ELR (cell line): ENCODE data around the gene MRC1.

Experiments
- DNase-seq: peaks from one replicate; pipeline ENCODE4 v3.0.0-alpha.2; 2015; ENCODE audit warnings: low read depth

The MRC1 gene

DNA sequence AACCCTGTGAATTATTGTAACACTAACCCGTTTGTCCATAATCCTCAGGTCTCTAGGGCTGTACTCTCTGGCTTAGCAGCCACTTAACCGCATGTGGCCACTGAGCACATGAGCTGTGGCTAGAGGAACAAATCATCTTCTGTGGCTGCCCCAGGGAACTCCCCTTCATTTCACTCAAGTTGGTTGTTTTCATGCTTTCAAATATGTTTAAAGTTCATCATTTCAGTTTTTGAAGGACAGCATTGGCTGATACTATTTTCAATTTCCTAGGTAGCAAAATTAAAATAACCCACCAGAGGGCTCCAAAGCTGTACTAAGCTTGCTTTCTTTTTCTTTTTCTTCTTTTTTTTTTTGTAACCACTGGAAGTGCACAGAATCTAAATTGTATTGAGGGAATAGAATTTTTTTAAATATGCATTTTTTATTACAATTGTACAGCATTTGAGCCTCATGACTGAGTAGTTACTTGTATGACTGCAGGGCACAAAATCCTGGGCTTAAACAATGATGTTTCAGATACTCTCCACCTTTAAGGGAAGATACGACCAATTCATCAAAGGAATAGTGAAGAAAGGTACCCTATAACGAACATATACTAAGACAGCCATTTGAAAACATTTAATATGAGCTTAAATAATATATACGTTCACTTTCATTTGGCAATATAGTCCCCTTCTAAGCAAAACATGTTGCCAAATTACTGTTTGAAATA, 38.6 kb downstream of the MRC1 start:
- peak; percentile 56 for DNase-seq

DNA sequence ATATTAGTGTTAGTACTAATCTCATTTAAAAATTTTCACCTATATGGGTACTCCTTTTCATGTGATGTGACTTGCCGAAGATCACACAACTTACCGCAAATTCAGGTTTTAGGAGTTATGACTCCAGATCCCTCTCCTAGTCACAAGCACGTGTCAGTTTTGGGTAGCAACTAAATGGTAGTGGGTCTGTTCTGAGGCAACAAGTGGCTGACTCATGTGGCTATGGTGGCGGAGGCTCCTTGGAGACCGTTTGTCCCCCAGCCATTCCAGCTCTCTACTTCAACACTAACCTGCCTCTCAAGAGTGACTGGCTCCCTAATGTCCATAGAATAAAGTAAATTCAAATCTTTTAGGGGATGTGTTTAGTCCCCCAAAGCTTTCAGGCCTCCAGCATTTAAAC, 39.5 kb downstream of the MRC1 start:
- DNase-seq = no peak

DNA sequence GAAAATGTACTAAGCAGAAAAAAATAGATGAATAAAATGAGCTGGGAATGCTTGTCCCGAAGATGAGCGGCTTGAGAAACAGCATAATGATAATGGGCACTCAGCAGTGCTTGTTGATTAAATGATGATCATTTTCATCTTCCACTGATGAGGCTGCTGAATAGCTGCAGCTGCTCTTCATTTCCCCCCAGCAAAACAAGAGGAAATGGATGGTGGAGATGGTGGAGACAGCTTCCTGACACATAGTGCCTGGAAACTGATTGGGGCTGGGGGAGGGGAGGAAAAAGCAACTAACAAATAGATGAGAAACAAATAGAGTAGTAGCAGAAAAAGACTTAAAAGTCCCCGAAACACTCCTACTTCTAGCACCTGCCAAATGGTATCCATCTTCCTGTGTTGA, 41.4 kb downstream of the MRC1 start:
- DNase-seq = no peak

DNA sequence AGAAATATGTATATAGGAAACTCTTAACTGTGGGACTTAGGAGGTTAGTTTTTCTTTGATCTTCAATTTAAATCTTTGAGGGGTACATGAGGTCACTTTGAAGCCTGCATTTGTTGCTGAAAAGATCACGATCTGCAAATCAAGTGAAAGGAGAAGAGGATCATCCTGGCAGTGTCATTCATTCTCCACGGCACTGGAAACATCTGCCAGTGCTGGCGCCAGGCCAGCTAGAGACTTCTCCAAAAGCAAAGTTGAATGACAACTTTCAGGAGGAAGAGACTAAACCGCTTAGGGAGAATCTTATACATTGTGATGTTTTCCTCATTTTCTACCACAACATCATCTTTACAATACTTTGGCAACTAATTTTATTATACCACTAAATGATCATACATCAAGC, 42.5 kb downstream of the MRC1 start:
- no peak for DNase-seq

DNA sequence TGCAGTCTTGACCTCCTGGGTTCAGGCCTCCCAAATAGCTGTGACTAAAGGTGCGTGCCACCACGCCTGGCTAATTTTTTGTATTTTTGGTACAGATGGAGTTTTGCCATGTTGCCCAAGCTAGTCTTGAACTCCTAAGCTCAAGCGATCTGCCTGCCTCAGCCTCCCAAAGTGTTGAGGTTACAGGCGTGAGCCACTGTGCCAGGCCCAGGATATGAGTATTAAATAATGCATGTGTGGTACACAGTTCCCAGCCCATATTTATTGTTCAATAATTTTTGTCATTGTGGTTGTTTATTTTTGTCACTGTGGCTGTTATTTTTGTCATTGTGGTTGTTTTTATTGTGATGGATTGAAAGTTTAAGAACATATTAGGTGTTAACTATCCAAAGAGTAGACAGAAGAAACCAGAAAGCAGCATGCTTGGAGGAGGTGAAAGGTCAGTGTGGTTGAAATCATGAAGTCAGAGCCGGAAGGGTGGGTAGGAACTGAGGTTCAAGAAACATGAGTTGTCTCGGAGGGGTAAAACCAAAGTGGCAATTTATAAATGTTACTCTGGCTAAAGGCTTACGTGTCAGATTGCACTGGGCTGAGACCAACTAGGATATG, 45.0 kb downstream of the MRC1 start:
- DNase-seq = peak; percentile 9

DNA sequence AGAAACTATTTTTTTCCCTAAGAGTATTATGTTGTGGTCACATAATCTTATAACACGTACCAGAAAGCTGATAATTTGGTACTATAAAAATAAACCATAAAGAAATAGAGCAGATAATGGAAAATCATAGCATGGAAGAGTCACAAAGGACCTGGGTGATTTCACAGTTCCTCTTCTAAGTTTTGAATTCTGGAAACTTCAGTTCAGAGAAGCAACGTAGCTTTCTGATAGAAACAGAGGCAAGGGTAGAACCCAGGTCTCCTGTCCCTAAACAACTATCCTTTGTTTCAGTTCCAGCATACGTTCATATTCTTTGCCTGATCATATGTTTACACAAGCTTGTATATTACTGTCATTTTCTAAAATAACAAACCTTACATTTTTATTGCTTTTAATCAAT, 47.9 kb downstream of the MRC1 start:
- DNase-seq = no peak

DNA sequence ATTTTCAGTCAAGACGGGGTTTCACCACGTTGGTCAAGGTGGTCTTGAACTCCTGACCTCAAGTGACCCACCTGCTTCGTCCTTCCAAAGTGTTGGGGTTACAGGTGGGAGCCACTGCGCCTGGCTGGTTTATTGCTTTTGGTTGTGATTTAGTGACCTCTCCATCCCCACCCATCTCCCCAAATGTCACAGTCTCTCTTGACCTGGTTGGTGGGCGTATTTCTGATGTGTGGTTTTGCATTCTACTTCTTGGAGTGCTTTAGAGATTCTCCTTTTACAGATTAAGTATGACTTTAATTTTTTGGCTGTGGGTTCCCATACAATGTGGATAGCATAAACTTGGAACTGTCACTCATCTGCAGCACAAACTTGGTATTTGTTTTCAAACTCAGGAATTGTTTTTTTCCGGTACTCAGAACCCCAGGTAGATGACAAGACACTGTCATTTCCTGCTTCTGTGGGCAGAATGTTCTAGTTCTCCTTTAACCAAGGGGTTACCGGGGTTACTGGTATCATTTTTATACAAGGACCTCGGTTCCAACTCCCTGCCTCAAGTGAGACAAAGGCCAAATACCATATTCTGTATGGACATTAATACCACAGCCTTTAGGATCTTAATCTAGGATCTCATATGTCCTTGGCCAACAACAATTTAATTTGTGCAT, 50.5 kb downstream of the MRC1 start:
- no peak for DNase-seq

DNA sequence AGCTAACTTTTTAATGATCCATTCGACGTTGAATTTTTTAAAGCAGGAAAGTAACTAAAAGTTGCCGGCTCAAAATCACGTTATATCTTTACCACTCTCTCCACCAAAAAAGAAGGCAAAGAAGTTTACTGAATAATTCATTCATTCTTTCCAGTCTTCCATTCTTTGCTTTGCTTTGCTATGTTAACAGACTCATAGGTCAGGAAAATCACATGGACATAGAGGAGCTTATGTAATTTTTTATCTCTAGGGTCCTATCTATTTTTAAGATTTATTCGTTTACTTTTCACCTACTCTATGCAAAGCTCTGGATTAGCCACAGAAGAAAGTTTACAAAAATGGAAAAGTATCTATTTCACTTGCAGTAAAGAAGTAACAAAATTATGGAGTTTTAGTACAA, 52.6 kb downstream of the MRC1 start:
- DNase-seq = no peak

DNA sequence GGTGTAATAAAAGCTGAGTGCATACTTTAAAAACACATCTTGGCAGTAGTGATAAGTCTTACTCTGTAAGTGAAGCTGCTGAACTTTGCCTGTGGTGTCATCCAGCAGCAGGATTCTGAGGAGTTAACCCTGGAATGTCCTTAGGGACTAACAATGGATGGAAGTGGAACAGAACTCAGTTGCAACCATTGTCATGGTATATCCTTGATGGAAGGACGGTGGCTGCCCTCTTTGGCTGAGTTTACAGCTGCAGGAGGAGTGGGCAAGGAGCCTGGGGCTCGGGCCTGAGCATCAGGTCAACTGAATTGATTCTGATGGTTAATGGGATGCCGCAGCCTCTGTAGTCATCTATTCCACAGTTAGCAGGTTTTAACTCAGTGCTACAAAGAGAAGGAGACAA, 56.2 kb downstream of the MRC1 start:
- DNase-seq = no peak

DNA sequence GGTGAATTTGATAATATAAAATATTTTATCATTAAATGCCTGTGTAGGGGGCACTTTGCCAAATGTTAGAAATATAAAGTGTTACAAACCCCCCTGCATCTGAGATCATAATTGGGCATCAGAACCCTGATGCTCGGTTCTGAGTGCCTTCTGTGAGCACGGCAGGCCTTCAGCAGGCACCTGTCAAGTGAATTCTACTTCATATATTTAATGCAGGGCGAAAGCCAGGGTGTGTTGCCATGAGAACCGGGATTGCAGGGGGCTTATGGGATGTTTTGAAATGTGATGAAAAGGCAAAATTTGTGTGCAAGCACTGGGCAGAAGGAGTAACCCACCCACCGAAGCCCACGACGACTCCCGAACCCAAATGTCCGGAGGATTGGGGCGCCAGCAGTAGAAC, 57.2 kb downstream of the MRC1 start:
- DNase-seq = no peak

DNA sequence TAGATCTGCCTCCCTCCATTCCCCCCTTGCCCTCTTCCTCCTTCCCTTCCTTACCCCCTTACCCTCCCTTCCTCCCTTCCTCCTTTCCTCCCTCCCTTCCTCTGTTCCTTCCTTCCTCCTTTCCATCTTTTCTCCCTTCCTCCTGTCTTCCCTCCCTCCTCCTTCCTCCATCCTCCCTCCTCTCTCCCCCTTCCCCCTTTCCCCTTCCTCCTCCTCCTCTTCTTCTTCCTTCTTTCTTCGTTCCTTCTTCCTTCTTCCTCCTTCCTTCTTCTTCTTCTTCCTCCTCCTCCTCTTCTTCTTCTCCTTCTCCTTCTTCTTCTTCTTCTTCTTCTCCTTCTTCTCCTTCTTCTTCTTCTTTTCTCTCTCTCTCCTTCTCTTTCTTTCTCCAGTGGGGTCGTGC, 57.9 kb downstream of the MRC1 start:
- DNase-seq = no peak

DNA sequence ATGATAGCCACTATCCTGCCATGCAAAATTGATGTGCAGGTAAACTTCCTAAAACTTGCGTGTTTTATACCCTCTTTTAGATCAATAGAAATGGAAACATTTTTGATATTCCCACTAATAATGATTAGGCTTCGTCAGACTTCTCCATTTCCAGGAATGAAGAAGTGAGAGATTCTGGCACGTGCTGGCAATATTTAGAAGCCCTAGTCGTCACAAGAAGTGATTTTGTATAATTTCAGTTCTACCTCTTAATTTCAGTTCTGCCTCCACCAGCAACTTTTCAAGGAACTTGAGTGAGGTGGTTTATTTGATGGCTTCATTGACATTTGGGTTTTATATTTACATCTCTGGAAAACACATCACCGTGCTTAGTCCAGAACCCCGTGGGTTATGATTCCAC, 61.9 kb downstream of the MRC1 start:
- DNase-seq = no peak

DNA sequence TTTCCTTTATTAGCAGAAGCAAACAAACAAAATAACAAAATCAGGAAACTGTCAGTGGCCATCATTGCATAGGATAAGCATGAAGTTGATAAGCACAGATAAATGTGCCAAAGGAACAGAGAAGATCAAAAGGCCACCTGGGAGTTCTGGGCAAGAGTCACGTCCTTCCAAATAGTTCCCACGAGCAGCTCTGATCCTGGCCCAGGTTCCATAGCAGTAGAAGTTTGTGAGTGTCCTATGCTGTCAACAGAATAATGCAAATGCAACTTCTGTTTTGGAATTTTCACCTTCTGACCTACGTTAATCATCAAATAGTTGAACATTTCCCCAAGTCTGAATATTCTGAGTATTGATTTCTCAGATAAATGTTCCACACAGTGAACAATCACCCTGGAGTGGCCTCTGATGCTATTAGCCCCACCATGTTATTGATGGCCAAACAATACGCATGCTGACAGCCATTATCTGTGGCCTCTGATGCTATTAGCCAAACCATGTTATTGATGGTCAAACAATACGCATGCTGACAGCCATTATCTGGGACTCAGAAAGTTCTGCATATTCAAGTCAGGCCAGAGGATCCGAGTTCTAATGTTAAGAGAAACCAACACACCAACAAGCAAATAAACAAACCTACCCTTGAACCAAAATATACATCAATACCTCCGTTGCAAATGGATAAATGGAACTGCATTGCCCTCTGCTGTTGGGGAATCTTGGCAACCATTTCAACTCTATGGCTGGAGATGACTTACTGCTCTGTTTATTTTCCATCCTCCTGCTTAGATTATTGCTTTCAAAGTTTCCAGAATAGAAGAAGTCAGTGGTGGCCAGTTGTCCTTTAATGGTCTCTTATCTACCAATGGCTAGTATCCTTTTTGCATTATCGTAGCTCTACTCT, 63.3 kb downstream of the MRC1 start:
- peak; percentile 53 for DNase-seq

DNA sequence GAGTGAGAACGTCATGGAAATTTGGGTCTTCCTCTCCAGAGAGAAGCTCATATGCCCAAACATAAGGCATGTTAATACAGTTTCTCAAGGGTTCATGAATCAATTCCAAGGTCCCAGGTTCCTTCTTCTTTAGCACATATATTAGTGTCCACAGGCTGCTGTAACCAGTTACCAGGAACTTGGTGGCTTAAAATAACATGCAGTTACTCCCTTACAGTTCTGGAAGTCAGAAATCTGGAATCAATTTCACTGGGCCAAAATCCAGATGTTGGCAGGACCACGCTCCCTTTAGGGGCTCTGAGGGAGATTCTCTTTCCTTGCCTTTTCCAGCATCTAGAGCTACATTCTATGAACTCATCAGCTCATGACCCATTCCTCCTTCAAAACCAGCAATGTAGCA, 64.8 kb downstream of the MRC1 start:
- DNase-seq = no peak

DNA sequence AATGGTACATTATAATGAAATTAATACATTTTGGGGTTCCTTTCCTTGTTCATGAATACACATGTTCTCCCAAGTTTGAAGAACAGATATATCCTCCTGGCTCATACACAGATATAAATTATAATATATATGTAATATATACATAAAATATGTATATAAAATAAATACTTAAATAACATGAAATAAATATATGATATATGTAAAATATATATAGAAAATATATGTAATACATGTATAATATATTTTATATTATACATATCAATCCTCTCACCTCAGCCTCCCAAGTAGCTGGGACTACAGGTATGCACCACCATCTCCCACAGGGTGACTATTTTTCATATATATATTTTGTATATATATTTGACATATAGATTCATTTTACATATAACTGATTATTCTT, 68.0 kb downstream of the MRC1 start:
- no peak for DNase-seq

DNA sequence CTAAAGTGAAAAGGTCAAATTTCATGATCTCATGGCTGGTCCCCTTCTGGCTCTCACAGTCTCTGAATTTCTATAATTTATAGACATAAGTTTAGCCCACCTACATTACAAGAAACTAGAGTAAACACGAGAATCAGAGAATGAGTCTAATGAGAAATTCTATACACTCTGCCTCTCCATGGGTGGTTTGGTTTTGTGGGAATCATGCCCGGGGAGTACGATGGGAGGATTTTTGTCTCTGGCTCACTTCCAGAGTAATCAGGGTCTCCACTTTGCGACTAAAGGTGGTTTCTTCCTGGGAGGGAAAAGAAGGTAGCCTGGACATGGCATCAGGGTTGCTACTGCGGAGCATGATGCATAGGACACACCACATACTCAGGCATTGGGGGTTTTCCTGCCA, 69.7 kb downstream of the MRC1 start:
- no peak for DNase-seq

DNA sequence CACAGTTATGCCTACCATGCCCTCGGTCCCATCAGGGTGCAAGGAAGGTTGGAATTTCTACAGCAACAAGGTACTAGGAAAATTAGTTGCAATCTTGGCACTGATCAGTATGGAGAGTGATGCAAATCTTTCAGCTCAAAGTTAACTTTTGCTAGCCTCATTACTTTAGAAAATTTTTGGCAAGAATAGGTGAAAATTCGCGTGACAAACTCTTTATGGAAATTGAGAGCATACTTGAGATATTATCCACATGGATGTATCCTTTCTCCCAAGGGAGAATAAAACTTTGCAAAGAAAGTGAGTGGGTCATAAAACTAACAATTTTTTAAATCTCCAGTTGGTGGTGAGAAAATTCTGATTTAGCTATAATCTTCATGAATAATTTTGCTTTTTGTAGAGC, 71.5 kb downstream of the MRC1 start:
- no peak for DNase-seq

DNA sequence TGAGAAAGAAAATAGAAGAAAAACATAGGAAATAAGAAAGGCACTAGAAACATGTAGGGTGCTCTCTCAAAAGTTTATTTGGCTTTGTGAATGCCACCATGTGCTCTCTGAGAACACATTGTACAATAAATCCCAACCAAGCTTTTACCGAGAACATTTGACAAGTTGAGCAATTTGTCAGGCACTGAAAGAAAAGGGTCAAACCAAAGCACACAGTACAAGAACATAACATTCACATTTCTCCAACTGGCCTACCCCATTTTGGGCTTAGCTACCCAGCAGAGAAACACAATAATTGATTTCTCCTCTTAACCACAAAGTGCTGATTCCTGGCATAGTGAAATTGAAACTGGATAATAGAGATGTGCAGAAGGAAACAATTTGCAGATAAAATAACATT, 73.4 kb downstream of the MRC1 start:
- DNase-seq = no peak

DNA sequence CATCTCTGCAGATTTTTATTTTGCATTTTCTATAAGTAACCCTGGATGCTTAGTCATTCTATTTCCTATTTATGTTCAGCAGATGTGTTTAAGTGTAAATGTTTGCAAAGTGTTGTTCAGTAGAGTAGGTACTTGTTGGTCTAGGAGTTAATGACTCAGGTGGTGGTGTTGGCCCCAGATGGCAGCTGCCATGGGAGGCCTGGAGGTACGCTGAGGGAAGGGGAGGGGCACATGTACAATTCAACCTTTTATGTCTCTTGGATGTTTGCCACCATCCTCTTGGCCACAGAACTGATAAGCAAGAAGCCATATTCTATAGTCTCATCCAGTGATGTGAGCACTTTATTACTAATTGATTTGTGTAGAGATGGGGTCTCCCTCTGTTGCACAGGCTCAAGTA, 74.5 kb downstream of the MRC1 start:
- no peak for DNase-seq

DNA sequence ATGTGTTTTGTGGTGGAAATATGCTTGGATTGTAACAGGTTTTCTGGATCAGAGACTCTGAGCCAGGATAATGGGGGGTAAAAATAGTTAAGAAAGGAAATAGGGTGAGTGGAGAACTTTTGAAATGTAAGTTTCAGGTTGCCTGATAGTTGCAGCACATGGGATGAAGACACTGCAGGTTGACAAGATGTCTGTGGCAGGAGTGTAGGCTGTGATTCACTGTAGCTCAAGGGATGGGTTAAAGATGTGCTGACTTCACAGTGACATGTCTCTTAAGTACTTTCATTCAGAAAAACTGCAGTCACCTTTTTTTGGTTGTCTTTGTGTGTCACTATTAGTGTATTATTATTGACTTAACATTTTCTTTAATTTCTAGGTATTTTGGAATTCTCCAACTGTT, 79.0 kb downstream of the MRC1 start:
- DNase-seq = peak; percentile 6

DNA sequence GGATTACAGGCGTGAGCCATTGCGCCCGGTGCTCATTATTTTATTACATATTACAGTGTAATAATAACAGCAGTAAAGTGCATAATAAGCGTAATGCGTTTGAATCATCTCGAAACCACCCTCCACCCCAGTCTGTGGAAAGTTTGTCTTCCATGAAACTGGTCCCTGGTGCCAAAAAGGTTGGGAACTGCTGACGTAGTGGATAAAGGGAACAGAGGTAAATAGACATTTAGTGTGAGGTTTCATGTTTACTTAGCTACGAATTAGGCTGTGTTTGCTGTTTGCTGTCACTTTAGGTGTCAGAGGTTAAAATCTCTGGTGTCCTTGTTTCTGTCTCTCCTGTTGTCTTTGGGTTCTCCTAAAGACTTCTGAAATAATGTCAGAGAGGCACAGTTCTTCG, 82.3 kb downstream of the MRC1 start:
- DNase-seq = no peak

DNA sequence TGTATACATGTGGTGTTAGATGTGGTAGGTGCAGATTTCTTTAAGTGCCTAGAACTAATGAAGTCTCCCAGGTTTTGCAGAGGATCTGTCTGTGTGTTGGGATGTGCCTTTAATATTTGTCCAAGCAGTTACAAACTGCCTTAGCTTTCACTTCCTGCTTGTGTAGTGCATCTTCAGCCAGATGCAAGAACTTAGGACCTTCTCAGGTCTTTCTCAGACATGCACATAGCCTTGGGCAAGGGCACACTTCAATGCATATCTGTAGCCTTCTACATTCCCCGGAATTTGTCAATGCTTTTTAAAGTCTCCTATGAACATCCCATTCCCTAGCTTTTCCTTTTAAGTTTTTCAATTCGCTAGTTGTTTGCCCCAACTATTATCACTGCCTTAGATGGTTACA, 95.4 kb downstream of the MRC1 start:
- no peak for DNase-seq

DNA sequence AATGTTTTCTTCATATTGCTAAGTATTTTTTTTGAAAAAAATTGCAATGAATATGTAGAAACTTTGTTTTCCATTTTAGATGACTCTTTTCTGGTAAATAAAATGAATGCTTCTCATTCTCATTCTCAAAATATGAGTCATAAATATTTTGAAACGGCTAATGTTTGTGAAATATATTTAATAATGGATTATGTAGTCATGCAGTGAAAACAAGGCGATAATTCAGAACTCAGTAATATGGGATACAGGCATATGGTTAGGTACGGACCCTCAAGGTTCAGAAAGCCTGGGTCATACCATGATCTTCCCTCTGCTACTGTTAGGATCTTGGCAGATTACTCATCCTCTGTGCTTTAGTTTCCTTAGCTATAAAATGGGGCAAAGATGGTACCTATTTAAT, 96.3 kb downstream of the MRC1 start:
- peak; percentile 35 for DNase-seq
